Loucy (cell line): ENCODE results near the gene NLGN1.

Experiments
- H2AFZ ChIP-seq: fragments of 200-600 bp; sonication (generic); 2 replicates; pipeline ENCODE4 v1.6.0; 2016; ENCODE audit warnings: antibody characterized with exemption, mild to moderate bottlenecking, low read length, moderate library complexity
- H3F3A ChIP-seq: fragments of 200-600 bp; 2 replicates; pipeline ENCODE4 v1.6.0; 2016; ENCODE audit warnings: antibody characterized with exemption, low read depth, mild to moderate bottlenecking
- H3K27me3 ChIP-seq: fragments of 200-600 bp; sonication (generic); 2 replicates; pipeline ENCODE4 v1.6.1; 2014; ENCODE audit warnings: low read length, mild to moderate bottlenecking; ENCODE audit not compliant: insufficient read depth, poor library complexity, severe bottlenecking
- H3K36me3 ChIP-seq: fragments of 200-600 bp; sonication (generic); 2 replicates; pipeline ENCODE4 v1.6.1; 2016; ENCODE audit warnings: low read length; ENCODE audit not compliant: insufficient read depth
- H3K4me1 ChIP-seq: fragments of 200-600 bp; sonication (generic); 2 replicates; pipeline ENCODE4 v1.5.1; 2014; ENCODE audit warnings: low read length, mild to moderate bottlenecking; ENCODE audit not compliant: insufficient read depth, poor library complexity, severe bottlenecking
- H3K4me2 ChIP-seq: fragments of 200-600 bp; sonication (generic); 2 replicates; pipeline ENCODE4 v1.6.0; 2014; ENCODE audit warnings: antibody characterized with exemption, low read length, low read depth, mild to moderate bottlenecking; ENCODE audit not compliant: poor library complexity, severe bottlenecking
- H3K4me3 ChIP-seq: fragments of 200-600 bp; sonication (generic); 2 replicates; pipeline ENCODE4 v1.5.1; 2014; ENCODE audit warnings: low read length, mild to moderate bottlenecking, mixed read lengths; ENCODE audit not compliant: poor library complexity, severe bottlenecking
- H3K79me2 ChIP-seq: fragments of 200-600 bp; sonication (generic); 2 replicates; pipeline ENCODE4 v1.6.1; 2014; ENCODE audit warnings: low read length; ENCODE audit not compliant: insufficient read depth
- H3K9ac ChIP-seq: fragments of 200-600 bp; sonication (generic); 2 replicates; pipeline ENCODE4 v1.6.0; 2014; ENCODE audit warnings: mild to moderate bottlenecking, low read depth, low read length, moderate library complexity; ENCODE audit not compliant: poor library complexity, severe bottlenecking
- H3K9me2 ChIP-seq: fragments of 200-600 bp; sonication (generic); replicated peaks from 2 replicates; pipeline ENCODE4 v1.6.1; 2016; ENCODE audit warnings: low read depth, low read length, mixed read lengths
- H3K9me3 ChIP-seq: fragments of 200-600 bp; sonication (generic); 2 replicates; pipeline ENCODE4 v1.6.1; 2014; ENCODE audit warnings: mild to moderate bottlenecking, antibody characterized with exemption, low read length, low read depth; ENCODE audit not compliant: insufficient read depth
- H4K20me1 ChIP-seq: fragments of 200-600 bp; sonication (generic); 2 replicates; pipeline ENCODE4 v1.6.0; 2014; ENCODE audit warnings: antibody characterized with exemption, low read length, mild to moderate bottlenecking; ENCODE audit not compliant: insufficient read depth, poor library complexity, severe bottlenecking
- EZH2phosphoT487 ChIP-seq: fragments of 200-600 bp; IDR thresholded peaks from 2 replicates; pipeline ENCODE4 v1.6.1; 2018; ENCODE audit warnings: antibody characterized with exemption, mild to moderate bottlenecking, moderate library complexity, borderline replicate concordance
- TF ChIP-seq, protein P1 (sequence below): fragments of 200-600 bp; sonication (generic); conservative IDR thresholded peaks from 2 replicates; pipeline ENCODE4 v1.5.1; 2014; ENCODE audit warnings: mild to moderate bottlenecking, antibody characterized with exemption, low read length

The NLGN1 gene

DNA sequence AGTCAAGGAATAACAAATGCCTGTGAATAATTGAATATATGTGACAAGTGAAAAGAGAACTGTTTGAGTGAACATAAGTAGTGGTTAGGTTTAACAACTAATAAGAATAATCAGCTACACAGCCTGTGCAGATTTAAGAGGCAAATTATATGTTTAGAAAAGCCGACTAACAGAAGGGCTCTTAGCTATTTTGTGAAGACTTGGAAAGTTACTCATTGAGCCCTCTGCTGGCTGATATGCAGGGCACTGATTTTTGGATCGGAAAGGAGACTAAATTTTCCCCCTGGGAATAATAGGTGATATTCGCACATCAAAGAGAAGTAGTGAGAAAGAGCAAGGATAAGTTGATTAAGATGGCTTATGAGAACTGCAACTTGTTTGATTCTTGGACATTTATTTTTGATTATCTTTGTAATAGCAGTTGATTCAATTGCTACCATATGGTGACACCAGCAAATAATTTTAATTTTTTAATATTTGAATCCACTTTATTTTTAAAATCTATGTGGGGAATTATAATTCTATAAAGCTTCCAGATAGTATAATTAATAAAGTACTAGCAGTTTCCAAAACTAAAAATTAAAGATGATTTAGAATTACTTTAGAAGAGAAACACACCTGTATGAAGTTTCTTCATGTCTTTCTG is 156.2 kb downstream of the NLGN1 start:
- H3K27me3 ChIP-seq: no peaks in the 10 kb centered on the region
- no peak overlapping the region for H3K4me2 ChIP-seq
- H3K4me1 ChIP-seq: no peaks in the 10 kb centered on the region
- no peaks in the 10 kb centered on the region for H4K20me1 ChIP-seq
- TF ChIP-seq, protein P1, sequence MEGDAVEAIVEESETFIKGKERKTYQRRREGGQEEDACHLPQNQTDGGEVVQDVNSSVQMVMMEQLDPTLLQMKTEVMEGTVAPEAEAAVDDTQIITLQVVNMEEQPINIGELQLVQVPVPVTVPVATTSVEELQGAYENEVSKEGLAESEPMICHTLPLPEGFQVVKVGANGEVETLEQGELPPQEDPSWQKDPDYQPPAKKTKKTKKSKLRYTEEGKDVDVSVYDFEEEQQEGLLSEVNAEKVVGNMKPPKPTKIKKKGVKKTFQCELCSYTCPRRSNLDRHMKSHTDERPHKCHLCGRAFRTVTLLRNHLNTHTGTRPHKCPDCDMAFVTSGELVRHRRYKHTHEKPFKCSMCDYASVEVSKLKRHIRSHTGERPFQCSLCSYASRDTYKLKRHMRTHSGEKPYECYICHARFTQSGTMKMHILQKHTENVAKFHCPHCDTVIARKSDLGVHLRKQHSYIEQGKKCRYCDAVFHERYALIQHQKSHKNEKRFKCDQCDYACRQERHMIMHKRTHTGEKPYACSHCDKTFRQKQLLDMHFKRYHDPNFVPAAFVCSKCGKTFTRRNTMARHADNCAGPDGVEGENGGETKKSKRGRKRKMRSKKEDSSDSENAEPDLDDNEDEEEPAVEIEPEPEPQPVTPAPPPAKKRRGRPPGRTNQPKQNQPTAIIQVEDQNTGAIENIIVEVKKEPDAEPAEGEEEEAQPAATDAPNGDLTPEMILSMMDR: peak; percentile 65
- no peak for TF ChIP-seq EZH2phosphoT487
- H3K36me3 ChIP-seq: no peaks in the 10 kb centered on the region
- no peak overlapping the region for H3K4me3 ChIP-seq
- H3F3A ChIP-seq: no peaks in the 10 kb centered on the region
- H2AFZ ChIP-seq: no peak overlapping the region
- H3K9ac ChIP-seq: no peak overlapping the region
- H3K79me2 ChIP-seq: no peaks in the 10 kb centered on the region
- no peaks in the 10 kb centered on the region for H3K9me2 ChIP-seq
- H3K9me3 ChIP-seq: no peaks in the 10 kb centered on the region

DNA sequence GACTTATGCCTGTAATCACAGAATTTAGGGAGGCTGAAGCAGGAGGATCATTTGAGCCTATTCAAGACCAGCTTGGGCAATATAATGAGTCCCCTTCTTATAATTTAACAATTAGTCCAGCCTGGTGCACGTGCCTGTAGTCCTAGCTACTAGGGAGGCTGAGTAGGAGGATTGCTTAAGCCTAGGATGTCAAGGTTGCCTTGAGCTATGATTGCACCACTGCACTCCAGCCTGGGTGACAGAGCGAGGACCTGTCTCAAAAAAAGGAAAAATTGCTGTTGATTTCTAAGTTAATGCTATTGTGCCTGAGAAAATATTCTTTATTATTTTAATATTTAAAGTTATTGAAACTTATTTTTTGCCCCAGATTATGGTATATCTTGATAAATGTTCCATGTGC is 159.0 kb downstream of the NLGN1 start:
- Histone ChIP-seq H3K4me2 (no peak overlapping the region), H3K27me3 (no peaks in the 10 kb centered on the region), H3K9me3 (no peaks in the 10 kb centered on the region), H3K4me1 (no peaks in the 10 kb centered on the region), H3K9ac (no peak overlapping the region), H2AFZ (no peak overlapping the region), H3F3A (no peaks in the 10 kb centered on the region), H3K36me3 (no peaks in the 10 kb centered on the region), H3K4me3 (no peak overlapping the region), H3K9me2 (no peaks in the 10 kb centered on the region), H3K79me2 (no peaks in the 10 kb centered on the region), H4K20me1 (no peaks in the 10 kb centered on the region)
- TF ChIP-seq EZH2phosphoT487: no peak
- TF ChIP-seq, protein P1: no peak

DNA sequence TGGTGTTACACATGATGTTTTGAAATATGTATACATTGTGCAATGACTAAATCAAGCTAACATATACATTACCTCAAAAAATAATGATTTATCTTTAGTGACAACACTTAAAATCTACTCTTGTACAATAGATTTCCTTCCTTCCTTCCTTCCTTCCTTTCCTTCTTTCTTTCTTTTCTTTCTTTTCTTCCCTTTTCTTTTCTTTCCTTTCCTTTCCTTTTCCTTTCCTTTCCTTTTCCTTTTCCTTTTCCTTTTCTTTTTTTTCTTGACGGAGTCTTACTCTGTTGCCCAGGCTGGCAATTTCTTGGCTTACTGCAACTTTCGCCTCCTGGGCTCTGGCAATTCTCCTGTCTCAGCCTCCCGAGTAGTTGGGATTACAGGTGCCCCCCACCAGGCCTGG is 170.5 kb downstream of the NLGN1 start:
- H3K4me3 ChIP-seq: no peak overlapping the region
- no peak overlapping the region for H3K9ac ChIP-seq
- H3K4me2 ChIP-seq: no peak overlapping the region
- H3K36me3 ChIP-seq: no peaks in the 10 kb centered on the region
- H3K9me2 ChIP-seq: no peaks in the 10 kb centered on the region
- H3K27me3 ChIP-seq: no peaks in the 10 kb centered on the region
- H2AFZ ChIP-seq: no peak overlapping the region
- H4K20me1 ChIP-seq: no peaks in the 10 kb centered on the region
- TF ChIP-seq, protein P1: no peak
- no peak for TF ChIP-seq EZH2phosphoT487
- H3F3A ChIP-seq: no peaks in the 10 kb centered on the region
- H3K4me1 ChIP-seq: no peaks in the 10 kb centered on the region
- no peaks in the 10 kb centered on the region for H3K9me3 ChIP-seq
- H3K79me2 ChIP-seq: no peaks in the 10 kb centered on the region
